Hepatocyte (in vitro differentiated cells): Measurements from ENCODE around the gene SLC12A7. TPM values are rescaled to one million over a fixed set of nuclear protein-coding genes. Genes with fewer than 3 reads are reported as not detected.

Source experiments
- DNase-seq: peaks from one replicate; pipeline ENCODE4 v3.0.0-alpha.2; 2016; ENCODE audit warnings: low spot score
- H2AFZ ChIP-seq: fragments of 200-600 bp; sonication (generic); 2 replicates; pipeline ENCODE4 v1.6.0; 2016; ENCODE audit warnings: antibody characterized with exemption, mild to moderate bottlenecking
- H3K27ac ChIP-seq: fragments of 200-600 bp; sonication (generic); 2 replicates; pipeline ENCODE4 v1.5.1; 2016; ENCODE audit warnings: mild to moderate bottlenecking
- H3K27me3 ChIP-seq: fragments of 200-600 bp; sonication (generic); 2 replicates; pipeline ENCODE4 v1.6.1; 2016
- H3K36me3 ChIP-seq: fragments of 200-600 bp; sonication (generic); replicated peaks from 2 replicates; pipeline ENCODE4 v1.5.1; 2016; ENCODE audit warnings: low read depth; ENCODE audit not compliant: insufficient read depth
- H3K4me1 ChIP-seq: fragments of 200-600 bp; sonication (generic); 2 replicates; pipeline ENCODE4 v1.5.1; 2016; ENCODE audit warnings: mild to moderate bottlenecking, moderate library complexity; ENCODE audit not compliant: insufficient read depth
- H3K4me2 ChIP-seq: fragments of 200-600 bp; sonication (generic); 2 replicates; pipeline ENCODE4 v1.6.0; 2016
- H3K4me3 ChIP-seq: fragments of 200-600 bp; sonication (generic); 2 replicates; pipeline ENCODE4 v1.5.1; 2016; ENCODE audit warnings: mild to moderate bottlenecking
- H3K79me2 ChIP-seq: fragments of 200-600 bp; sonication (generic); 2 replicates; pipeline ENCODE4 v1.6.0; 2017; ENCODE audit warnings: mild to moderate bottlenecking
- H3K9me2 ChIP-seq: fragments of 200-600 bp; sonication (generic); replicated peaks from 2 replicates; pipeline ENCODE4 v1.6.0; 2017; ENCODE audit warnings: mild to moderate bottlenecking; ENCODE audit not compliant: insufficient read depth
- H3K9me3 ChIP-seq: fragments of 200-600 bp; sonication (generic); 2 replicates; pipeline ENCODE4 v1.5.1; 2016; ENCODE audit warnings: low read depth, mild to moderate bottlenecking
- H4K20me1 ChIP-seq: fragments of 200-600 bp; sonication (generic); 2 replicates; pipeline ENCODE4 v1.6.0; 2016; ENCODE audit warnings: mild to moderate bottlenecking; ENCODE audit not compliant: insufficient read depth, poor library complexity, severe bottlenecking
- EZH2 ChIP-seq: fragments of 200-600 bp; sonication (generic); IDR thresholded peaks from 2 replicates; pipeline ENCODE4 v1.6.1; 2016; ENCODE audit warnings: antibody characterized with exemption, mild to moderate bottlenecking, borderline replicate concordance
- EZH2phosphoT487 ChIP-seq: fragments of 200-600 bp; sonication (generic); IDR thresholded peaks from one replicate; pipeline ENCODE4 v1.6.1; 2018; ENCODE audit warnings: antibody characterized with exemption, mild to moderate bottlenecking, low read depth, moderate library complexity; ENCODE audit not compliant: unreplicated experiment, severe bottlenecking
- WGBS: methylation state at CpG from one replicate; pipeline ENCODE4 v1.1.6; 2016; ENCODE audit warnings: low lambda C conversion rate; ENCODE audit errors: missing lambda C conversion rate; 5-methylcytosine and 5-hydroxymethylcytosine counted together
- polyA plus RNA-seq: library from polyadenylated mRNA; unstranded; fragments of >200 nt; fragmentation: Nextera tagmentation; extraction: Ambion mirVana; gene quantifications from 2 replicates; pipeline ENCODE4 v1.2.1, GENCODE V29; 2016
- total RNA-seq: library from RNA; depleted of rRNA; stranded (reverse); fragments of >200 nt; gene quantifications from 2 replicates; pipeline ENCODE4 v1.2.3, GENCODE V29; 2014
- TF ChIP-seq, protein P1 (sequence below): fragments of 200-600 bp; sonication (generic); IDR thresholded peaks from 2 replicates; pipeline ENCODE4 v1.5.1; 2016; ENCODE audit warnings: antibody characterized with exemption, mild to moderate bottlenecking; ENCODE audit not compliant: poor library complexity

The SLC12A7 gene
- total and polyA plus RNA-seq, 2 experiments from 2014 or later, result 30.2 to 34.3 TPM

DNA sequence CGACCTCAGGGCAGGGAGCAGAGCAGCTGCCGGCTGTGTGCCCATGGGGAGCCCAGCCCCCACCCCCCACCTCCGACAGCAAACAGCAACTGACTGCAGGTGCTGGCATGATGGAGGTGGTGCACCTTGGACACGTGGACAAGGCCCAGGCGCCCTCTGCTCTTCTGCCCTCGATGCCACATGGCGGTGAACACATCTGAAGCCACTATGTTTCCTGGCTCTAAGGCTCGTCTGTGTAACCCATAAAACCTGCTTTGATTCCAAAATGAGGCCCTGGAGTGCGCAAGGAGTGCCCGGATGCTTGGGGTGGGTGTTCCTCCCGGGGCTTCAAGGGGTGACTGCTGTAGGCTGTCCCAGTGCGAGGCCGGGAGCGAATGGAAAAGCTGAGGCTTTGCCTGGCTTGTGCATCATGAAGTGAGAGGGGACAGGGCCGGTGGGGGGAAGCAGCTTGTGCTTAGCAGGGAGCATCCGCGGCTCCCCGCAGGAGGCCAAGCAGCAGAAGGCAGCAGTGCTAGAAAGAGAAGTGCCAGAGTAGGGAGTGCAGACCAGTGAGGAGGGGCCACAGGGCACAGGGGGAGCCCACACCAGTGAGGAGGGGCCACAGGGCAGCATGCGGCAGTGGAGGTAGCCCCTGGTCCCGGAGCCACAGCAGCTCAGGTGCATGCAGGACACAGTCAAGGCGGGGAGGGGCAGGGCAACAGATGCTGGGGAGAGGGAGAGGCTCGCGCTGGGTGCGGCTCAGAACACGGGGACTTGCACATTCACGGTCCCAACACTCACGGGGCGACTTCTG is 73.2 kb downstream of the SLC12A7 start:
- Histone ChIP-seq H2AFZ (no peak overlapping the region), H3K4me3 (no peak overlapping the region), H3K27me3 (no peaks in the 10 kb centered on the region), H4K20me1 (no peaks in the 10 kb centered on the region), H3K9me2 (no peaks in the 10 kb centered on the region), H3K9me3 (no peaks in the 10 kb centered on the region), H3K79me2 (no peaks in the 10 kb centered on the region), H3K4me1 (no peaks in the 10 kb centered on the region), H3K36me3 (no peaks in the 10 kb centered on the region), H3K27ac (no peak overlapping the region), H3K4me2 (no peak overlapping the region)
- WGBS, result 85% methylated on average over 26 of the region's 28 CpGs
- TF ChIP-seq EZH2, result no peak
- TF ChIP-seq EZH2phosphoT487, result no peak
- TF ChIP-seq, protein P1, sequence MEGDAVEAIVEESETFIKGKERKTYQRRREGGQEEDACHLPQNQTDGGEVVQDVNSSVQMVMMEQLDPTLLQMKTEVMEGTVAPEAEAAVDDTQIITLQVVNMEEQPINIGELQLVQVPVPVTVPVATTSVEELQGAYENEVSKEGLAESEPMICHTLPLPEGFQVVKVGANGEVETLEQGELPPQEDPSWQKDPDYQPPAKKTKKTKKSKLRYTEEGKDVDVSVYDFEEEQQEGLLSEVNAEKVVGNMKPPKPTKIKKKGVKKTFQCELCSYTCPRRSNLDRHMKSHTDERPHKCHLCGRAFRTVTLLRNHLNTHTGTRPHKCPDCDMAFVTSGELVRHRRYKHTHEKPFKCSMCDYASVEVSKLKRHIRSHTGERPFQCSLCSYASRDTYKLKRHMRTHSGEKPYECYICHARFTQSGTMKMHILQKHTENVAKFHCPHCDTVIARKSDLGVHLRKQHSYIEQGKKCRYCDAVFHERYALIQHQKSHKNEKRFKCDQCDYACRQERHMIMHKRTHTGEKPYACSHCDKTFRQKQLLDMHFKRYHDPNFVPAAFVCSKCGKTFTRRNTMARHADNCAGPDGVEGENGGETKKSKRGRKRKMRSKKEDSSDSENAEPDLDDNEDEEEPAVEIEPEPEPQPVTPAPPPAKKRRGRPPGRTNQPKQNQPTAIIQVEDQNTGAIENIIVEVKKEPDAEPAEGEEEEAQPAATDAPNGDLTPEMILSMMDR, result no peak
- no peak for DNase-seq

GRCh38 chr5:1037671-1038416 is 74.0 kb downstream of the SLC12A7 start:
- Histone ChIP-seq H2AFZ (no peak overlapping the region), H3K27me3 (no peaks in the 10 kb centered on the region)
- 94% methylated on average over 31 of the region's 43 CpGs for WGBS

GRCh38 chr5:1037123-1037670 is 74.7 kb downstream of the SLC12A7 start:
- no peaks in the 10 kb centered on the region for H3K79me2 ChIP-seq

More at GRCh38 chr5:1037671-1038416, 74.0 kb downstream of the SLC12A7 start:
- Histone ChIP-seq H3K36me3 (no peaks in the 10 kb centered on the region), H3K9me3 (no peaks in the 10 kb centered on the region), H3K79me2 (no peaks in the 10 kb centered on the region), H3K4me2 (no peak overlapping the region), H3K4me1 (no peaks in the 10 kb centered on the region), H3K9me2 (no peaks in the 10 kb centered on the region), H3K4me3 (no peak overlapping the region), H4K20me1 (no peaks in the 10 kb centered on the region), H3K27ac (no peak overlapping the region)
- TF ChIP-seq EZH2phosphoT487 (no peak), EZH2 (no peak)
- TF ChIP-seq, protein P1, result no peak
- DNase-seq, result no peak

More at GRCh38 chr5:1037123-1037670, 74.7 kb downstream of the SLC12A7 start:
- 89% methylated on average over 16 of the region's 16 CpGs for WGBS
- TF ChIP-seq, protein P1, result no peak
- TF ChIP-seq EZH2 (no peak), EZH2phosphoT487 (no peak)
- H3K4me3 ChIP-seq, result no peak overlapping the region
- no peaks in the 10 kb centered on the region for H4K20me1 ChIP-seq
- H3K9me2 ChIP-seq, result no peaks in the 10 kb centered on the region
- H3K4me1 ChIP-seq, result no peaks in the 10 kb centered on the region
- no peak overlapping the region for H3K27ac ChIP-seq
- H3K36me3 ChIP-seq, result no peaks in the 10 kb centered on the region
- no peak for DNase-seq
- H2AFZ ChIP-seq, result no peak overlapping the region
- no peaks in the 10 kb centered on the region for H3K9me3 ChIP-seq
- no peaks in the 10 kb centered on the region for H3K27me3 ChIP-seq
- H3K4me2 ChIP-seq, result no peak overlapping the region
